NCI-H1417 treated with DMSO at 0.1 percent for 48 hours (cell line): Measurements from ENCODE around the gene BAZ2B.

ENCODE experiments used
- DNase-seq: peaks from one replicate; lab custom pipeline; 2025; lab: John Stamatoyannopoulos, UW

The BAZ2B gene

DNA sequence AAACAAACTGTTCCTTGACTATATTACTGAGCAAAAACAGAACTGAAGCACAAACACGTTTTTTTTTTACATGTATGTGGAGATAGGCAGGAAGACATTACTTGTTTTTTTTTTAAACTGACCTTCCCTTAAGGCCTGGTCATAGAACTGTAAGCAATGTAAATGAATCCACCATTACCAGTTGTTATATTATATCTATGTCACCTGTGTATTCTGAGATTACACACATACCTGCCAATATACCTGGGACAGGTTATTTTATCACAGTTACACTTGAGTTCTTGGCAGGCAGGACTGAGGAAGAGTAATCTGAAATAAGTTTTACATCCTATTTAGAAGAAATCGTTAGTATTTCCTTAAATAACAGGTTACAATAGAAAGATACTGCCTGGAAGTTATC lies 155.3 kb downstream of the BAZ2B start:
- DNase-seq: no peak

DNA sequence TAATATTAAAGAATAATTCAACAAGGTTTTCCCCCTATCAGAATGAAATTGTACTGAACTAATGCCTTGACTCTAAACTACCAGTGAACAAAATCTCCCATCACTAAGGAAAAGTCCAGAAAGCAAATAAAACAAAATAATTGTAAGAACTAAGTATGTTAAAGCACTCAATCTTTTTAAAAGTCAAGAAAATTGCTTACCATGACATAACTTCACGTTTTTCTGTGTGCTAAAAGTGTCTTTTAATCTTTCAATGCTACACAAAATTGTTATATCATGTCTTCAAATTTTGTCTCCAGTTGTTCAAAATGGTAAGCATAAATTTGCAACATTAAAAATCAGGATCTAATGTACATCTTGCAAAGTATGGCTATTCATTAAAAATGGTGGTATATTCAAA lies 156.1 kb downstream of the BAZ2B start:
- no peak for DNase-seq

DNA sequence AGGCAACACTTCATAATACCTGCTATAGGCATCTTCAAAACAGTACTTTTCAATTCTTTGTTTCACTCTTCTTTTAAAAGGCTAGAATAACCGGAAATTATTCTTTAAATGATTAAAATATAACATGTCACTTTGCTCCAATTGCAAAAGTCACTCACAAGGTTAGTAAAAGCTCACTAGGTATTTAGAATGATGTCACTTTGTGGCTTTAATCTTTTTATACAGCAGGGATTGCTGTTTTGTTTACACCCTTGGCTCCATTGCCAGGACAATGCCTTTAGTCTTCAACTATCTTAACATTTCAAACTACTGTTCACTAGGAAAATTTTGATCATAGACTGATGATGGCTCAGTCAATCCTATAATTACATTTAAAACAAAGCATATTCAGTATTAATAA lies 157.1 kb downstream of the BAZ2B start:
- no peak for DNase-seq

DNA sequence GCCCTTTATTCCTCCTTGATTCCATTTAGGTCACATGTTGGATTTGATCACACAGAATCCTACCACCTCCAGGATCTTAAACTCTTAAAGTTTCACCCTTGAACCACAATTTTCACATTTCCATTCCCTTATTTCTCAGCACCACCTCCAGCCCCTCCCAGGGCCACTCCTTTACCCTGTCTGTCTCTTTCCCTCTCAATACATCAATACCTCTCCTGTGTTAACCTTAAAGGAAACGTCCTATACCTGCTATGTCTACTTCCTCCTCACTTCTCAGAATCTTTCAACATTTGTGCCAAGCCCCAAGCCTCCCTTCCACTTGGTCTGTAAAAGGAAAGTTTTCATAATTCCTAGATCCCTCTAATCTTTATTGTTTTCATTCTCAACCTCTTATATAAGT lies 158.8 kb downstream of the BAZ2B start:
- no peak for DNase-seq

DNA sequence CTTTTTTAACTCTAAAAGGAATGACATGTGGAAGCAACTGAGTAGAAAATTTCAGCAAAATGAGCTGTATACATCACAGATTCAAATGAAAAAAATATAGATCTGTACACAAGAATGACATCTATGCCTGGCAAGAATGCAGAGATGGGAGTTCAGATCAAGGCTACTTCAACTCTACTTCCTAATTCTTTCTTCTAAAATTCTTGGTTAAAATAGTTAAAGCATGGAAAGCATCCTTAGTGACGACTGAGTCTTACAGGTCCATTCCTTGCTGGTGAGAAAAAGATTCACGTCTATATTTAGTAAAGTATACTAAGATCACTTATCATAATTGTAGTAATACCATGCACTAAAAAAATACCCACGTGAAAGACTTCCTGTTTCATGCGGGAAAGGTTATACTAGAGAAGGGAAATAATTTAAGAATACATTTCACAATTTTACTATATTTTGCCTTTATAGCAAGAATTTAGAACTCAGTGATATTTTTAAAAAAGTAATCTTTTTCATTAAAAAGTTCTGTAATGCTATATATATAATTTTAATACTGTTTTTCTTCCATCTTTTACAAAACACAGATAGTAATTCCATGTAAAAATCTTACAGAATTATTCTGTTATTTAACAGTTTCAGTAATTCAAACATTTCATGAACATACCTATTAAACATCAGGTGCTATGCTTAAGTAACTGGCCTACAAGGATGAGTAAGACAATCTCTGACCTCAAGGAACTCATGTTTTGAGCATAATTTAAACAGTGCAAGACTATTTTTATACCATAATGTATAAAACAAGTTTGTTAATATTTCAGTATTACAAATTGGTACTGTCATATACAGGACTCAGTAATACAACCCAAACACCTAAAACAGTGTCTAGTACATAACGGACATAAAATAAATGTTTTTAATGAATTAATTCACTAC lies 159.6 kb downstream of the BAZ2B start:
- no peak for DNase-seq

DNA sequence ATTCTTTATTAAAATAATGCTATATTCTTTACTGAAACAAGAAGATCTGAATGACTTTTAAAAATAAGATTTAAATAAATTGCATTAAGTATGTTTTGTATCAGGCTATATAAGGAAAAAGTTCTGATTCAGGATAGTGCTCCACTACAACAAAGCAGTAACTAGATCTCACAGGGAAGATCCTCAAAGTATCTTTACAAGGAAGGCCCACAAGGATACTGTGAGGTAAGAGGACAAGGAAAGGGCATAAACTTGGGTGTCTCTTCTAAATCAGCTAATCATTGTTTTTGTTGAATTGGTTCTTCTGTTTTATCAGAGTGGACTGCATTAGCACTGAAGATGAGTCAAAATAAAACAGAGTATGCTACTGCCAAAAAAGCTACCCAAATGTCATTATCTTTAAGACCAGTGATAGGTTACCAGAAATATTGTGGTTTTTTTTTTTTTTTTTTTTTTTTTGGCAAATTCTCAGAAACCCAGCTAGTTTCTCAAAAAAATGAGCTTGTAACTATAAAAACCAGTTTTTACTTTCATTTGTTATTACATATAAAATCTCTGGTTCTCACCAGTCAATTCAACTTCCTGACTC lies 160.9 kb downstream of the BAZ2B start:
- no peak for DNase-seq

DNA sequence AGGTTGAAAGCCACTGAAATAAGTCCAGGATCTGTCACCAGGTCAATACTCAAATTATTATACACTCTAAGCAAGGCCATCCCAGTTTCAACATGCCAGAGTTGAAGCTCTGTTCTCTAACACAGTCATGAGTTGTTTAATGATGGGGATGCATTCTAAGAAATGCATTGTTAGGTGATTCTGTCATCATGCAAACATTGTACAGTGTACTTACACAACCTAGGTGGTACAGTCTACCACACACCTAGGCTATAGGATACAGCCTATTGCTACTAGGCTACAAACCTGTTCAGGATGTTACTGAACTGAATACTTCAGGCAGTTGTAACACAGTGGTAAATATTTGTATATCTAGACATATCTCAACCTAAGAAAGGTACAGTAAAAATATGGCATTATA lies 162.2 kb downstream of the BAZ2B start:
- DNase-seq: no peak

DNA sequence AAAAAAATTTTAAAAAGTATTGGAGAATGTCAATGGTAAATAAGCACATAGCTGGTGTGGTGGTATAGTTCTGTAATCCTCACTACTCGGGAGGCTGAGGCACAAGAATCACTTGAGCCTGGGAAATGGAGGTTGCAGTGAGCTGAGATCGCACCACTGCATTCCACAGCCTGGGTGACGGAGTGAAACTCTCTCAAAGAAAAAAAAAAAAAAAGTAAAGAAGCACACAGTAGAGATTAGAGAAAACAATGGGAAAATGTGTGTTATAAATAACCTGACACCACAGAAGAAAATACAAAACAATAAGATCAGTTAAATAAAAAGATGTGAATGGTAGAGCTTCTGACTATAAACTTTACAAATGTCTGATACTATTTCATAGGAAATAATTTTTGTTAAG lies 166.2 kb downstream of the BAZ2B start:
- no peak for DNase-seq

DNA sequence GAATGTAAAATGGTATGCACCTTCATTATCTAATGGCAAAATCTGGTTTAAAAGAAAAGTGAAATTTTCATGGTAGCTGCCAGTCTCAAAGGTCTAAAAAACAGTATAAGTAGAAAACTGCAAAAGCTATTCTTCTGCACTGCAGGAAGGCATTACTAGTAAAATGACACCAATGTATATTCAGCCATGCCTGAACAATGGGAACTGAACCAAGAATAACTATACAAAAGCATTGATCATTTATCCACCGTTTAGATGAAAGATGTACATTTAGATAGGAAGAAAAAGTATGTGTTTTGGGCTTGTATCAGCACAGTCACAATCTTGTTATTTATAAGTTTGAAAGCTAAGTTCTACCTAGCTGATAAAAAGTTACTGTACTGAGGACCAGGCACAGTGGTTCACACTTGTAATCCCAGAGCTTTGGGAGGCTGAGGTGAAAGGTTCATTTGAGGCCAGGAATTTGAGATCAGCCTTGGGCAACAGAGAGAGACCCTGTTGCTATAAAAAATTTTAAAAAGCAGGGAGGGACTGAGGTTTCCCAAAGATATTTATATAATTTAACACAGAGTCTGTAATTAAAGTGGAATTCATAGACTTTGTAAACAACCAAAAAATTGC lies 166.7 kb downstream of the BAZ2B start:
- DNase-seq: no peak

DNA sequence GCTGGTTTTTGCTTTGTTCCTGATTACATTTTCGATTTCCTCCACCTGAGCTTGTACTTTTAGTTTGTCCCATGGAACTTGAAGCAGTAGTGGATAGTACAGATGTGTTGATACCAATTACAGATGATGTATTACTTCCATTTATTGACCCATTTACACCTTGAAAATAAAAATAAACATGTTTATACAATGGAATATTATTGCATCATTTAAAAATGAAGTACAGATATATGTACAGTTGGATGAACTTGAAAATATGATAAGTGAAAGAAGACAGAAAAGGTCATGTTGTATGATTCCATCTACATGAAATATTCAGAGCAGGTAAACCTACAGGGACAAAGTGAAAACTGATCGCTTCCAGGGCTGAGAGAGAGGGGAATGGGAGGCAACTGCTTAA lies 169.5 kb downstream of the BAZ2B start:
- DNase-seq: no peak

DNA sequence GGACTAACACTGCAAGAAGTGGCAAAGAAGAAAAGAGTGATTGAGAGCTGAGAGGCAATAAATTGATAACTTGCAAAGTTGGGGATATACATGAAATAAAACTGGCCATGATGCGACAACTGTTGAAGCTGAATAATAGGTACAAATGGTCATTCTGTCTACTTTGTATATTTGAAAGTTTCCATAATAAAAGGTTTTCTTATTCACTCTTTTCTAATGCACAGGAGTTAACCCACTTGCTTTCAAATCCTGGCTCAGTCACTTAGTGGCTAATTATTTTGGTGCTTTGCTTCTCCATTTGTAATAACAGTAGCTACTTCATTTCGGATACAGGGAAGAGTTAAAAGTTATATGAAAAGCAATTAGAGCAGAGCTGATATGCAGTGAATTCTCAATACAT lies 170.1 kb downstream of the BAZ2B start:
- DNase-seq: no peak

DNA sequence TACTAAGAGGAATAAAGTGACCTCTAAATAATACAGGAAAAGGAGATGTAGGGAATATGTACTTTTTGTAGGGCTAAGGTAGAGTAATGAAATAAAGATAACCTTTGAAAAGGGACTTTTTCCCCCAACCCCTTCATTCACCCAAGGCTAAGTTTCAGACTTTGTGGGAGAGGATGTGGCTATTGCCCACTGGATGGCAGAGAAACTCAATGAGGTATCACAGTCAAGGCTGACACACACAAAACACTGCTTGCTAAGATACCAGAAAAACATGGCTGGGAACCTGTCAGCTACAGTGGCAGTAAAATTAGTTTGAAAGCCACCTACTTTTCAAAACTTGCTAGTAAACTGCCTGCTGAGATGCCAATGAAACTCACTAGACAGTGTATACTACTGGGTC lies 171.0 kb downstream of the BAZ2B start:
- DNase-seq: no peak

DNA sequence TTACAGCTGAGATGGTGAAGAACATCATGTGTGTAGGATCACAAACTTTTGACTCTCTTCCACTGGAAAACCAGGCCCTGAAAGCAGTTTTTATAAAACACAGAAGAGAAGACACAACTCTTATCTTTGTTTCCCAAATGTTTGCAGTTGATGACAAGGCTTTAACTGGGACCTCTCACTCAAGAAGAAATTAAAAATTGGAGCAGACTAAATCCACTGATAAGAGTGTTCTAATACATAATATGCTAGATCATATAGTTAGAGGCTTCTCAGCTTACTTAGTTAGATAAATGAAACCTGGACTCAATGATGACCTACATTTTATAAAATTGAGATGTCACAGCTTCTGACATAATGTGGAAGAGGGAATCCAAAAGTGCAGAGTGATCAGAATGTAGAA lies 171.6 kb downstream of the BAZ2B start:
- DNase-seq: no peak

DNA sequence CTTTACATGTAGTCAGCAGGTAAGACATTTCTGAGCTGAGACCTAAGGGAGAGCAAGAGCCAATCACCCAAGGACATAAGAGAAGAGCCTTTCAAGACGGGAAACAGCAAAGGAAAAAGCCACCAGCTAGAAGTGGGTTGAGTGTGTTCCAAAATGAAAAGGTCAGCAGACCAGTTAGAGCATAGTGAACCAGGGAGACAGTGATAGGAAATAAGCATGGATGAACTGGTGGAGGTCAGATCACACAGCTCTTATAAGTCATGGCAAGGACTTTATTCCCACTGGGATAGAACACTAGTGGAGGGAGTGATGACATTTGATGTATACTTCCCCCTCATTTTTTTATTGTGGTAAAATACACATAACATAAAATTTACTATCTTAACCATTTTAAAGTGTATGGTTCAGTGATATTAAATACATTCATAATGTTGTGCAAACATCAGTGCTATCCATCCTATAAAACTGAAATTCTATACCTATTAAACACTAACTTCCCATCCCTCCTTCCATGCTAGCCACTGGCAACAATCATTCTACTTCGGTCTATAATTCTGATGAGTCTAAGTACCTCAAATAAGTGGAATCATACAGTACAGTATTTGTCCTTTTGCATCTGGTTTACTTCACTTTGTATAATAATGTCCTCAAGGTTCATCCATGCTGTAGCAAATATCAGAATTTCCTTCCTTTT lies 174.0 kb downstream of the BAZ2B start:
- no peak for DNase-seq

DNA sequence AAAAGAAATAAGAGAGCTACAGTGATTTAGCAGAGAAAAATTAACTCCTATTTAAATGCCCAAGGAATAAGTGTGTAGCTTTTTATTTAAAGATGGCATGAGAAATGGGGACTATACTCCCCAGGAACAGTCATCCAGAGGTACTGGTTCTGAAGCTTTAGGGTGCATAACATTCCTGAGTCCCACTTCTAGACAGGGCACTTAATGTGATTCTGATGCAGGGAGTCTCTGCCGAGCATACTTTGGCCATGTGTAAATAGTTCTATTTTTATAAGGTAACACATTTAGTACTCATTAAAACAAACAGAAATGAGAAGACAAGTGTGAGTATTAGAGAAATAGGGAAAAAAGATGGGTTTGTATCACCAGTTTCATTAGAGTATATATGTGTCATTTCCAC lies 175.2 kb downstream of the BAZ2B start:
- no peak for DNase-seq

DNA sequence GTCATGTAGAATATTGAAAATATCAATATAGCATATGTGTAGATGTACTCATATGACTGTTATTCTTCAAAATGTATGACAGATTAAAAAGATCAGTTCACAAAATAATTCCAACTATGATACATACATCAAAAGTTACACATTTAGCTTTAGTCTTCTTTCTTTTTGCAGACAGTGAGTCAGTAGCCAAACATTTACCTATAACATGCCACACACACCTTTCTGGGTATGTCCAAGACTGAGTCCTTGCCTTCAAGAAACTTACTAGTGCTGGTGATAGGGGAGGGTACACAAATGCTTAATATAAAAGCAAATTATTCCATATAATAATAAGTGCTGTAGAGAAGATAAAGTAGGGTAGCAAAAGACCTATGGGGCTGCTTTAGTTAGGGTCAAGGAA lies 176.9 kb downstream of the BAZ2B start:
- DNase-seq: no peak

DNA sequence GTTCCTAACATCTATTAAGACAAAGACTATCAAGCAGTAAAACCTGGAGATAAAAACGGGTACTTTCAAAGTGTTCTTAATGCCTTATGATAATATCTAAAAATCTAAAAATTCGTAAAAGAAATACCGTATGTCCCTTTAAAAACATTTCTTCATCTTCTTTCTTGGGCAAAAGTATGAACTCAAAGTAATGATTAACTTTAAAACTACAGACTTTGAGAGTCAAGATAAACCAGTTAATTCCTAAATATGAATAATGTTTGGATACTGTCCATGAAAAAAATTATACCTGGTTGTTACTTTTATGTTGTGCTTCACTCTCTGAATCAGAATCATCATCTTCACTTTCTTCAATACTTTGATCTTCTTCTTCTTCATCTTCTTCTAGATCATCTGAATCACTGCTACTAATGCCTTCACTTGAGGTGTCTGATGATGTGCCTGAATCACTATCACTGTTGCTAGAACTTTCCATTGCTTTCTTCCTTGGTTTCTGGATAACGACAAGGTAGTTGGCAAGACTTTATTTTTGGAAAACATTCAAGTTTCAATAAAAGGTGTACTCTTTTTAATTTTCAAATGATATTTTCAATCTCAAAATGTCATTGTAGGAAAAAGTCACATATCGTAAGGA lies 177.5 kb downstream of the BAZ2B start:
- no peak for DNase-seq

DNA sequence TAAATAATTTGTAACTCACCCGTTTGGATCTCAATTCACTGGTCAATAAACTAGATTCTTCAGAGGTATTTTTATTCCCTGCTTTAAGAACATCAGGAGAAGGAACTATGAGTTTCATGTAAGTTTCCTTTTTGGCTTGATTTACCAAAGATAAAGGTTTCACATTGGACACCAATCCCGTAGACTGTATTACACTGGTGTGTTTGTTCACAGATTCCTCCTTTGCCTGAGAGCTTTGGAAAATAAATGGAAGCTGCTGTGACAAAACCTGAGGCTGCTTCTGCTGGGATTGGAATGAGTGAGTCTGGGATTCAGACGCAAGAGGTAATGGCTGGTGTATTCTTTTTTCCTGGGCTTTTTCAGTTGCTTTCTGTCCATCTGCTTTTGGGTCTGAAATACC lies 178.1 kb downstream of the BAZ2B start:
- no peak for DNase-seq

DNA sequence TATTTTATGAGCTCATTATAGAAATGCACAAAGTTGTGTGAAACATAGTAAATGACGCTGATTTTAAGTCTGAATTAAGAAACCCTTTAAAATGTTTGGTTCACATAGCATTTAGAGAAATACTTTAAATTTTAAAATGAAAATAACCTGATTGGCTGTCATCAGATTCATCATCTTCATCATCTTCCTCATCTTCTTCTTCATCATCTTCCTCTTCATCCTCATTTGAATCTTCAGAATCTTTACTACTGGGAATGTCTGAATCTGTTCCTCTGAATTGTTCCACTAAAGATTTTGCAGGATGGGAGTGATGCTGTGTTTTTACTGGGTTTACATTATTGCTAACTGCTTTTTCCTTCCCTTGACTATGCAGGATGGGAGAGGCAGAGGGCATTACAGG lies 183.7 kb downstream of the BAZ2B start:
- DNase-seq: no peak

DNA sequence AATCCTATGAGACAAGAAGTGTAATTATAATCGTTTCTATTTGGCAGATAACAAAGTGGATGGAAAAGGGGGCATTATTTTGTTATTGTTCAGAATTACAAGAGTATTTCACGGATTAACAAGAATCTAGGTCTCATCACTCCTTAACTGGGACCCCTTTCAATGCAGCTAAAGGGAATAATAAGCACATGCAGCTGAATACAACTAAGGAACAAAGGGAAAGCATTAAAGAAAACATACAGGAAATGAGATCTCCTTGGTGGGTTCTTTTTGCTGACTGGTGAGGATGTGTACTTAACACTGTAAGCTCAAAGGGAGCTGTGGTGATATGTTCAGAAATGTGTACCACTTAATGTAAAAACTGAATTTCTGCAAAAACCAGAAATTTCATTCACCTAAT lies 189.3 kb downstream of the BAZ2B start:
- no peak for DNase-seq

DNA sequence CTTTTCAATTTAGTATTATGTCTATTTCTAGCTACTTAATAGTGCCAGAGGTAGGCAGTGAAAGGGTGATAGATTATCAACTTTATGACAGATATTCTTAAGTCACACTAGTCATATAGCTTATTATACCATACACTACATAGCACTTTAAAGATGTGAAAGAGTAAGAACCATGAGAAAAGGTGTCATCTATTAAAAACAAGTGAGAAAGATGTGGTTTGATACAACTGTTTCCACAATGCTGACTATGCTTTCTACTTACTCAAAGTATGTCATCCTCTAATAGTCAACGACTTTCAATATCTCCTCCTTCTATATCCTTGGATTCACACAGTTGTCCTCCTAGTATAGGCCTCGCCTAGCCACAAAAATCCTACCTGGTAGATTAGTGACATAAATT lies 196.9 kb downstream of the BAZ2B start:
- DNase-seq: no peak

DNA sequence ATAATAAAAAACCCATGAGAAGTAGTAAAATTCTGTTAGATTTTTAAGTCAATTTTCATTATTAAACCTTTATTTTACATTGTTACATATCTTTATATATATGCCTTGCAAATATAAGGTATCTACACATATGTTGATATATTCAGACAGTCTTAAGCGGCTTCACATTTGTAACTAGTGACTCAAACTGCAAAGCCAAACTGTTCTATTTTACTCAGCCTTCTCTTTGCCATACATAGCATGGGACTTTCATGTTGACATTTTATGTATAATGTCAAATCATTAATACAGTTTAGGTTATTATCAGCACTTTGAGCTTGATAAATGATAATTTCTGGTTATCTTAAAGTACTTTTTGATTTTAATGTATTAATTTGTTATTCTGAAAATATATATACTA lies 204.9 kb downstream of the BAZ2B start:
- no peak for DNase-seq
